Epidermal melanocyte (primary cell): ENCODE measurements around the gene CCIN.
A peak's percentile ranks its signal among the peaks of the same experiment; 100 is the strongest.

ENCODE experiments used
- DNase-seq: peaks from one replicate; pipeline ENCODE4 v3.0.0; 2011; ENCODE audit warnings: low spot score; ENCODE audit not compliant: insufficient read length

CCIN gene

GRCh38 chr9:36189976-36190375 lies 20.8 kb downstream of the CCIN start:
- DNase-seq = no peak

GRCh38 chr9:36190388-36191289 lies 21.5 kb downstream of the CCIN start, which contains the start of gene CLTA:
TSS of gene CLTA (plus strand) at chr9:36190921. CDS start at chr9:36191057, 136 bp downstream.
- DNase-seq = peak; percentile 98

- DNase-seq = no peak
Measured at GRCh38 chr9:36191290-36191645, 22.1 kb downstream of the CCIN start.

- no peak for DNase-seq
Measured at GRCh38 chr9:36191686-36192085, 22.5 kb downstream of the CCIN start.

- DNase-seq = no peak
Measured at GRCh38 chr9:36192196-36192595, 23.0 kb downstream of the CCIN start.

GRCh38 chr9:36193023-36193422 lies 23.8 kb downstream of the CCIN start:
- DNase-seq = no peak

- no peak for DNase-seq
Measured at GRCh38 chr9:36194326-36195000, 25.3 kb downstream of the CCIN start.

- DNase-seq = no peak
Measured at GRCh38 chr9:36204906-36205547, 35.8 kb downstream of the CCIN start.

- no peak for DNase-seq
Measured at GRCh38 chr9:36207016-36207415, 37.8 kb downstream of the CCIN start.

- DNase-seq = no peak
Measured at GRCh38 chr9:36207546-36208012, 38.4 kb downstream of the CCIN start.

- DNase-seq = no peak
Measured at GRCh38 chr9:36208521-36209253, 39.5 kb downstream of the CCIN start.

GRCh38 chr9:36210722-36211121 lies 41.5 kb downstream of the CCIN start:
- no peak for DNase-seq

- no peak for DNase-seq
Measured at GRCh38 chr9:36211510-36211909, 42.3 kb downstream of the CCIN start.

GRCh38 chr9:36213387-36213786 lies 44.2 kb downstream of the CCIN start:
- DNase-seq = no peak

GRCh38 chr9:36213989-36214388 lies 44.8 kb downstream of the CCIN start:
- no peak for DNase-seq

GRCh38 chr9:36214571-36214970 lies 45.4 kb downstream of the CCIN start:
- DNase-seq = no peak

GRCh38 chr9:36217256-36217968 lies 48.2 kb downstream of the CCIN start:
- DNase-seq = no peak

- DNase-seq = no peak
Measured at GRCh38 chr9:36218011-36218410, 48.8 kb downstream of the CCIN start.

GRCh38 chr9:36218411-36218901 lies 49.3 kb downstream of the CCIN start:
- DNase-seq = no peak
